ENCODE measurements around the gene EBNA1BP2.

DNA sequence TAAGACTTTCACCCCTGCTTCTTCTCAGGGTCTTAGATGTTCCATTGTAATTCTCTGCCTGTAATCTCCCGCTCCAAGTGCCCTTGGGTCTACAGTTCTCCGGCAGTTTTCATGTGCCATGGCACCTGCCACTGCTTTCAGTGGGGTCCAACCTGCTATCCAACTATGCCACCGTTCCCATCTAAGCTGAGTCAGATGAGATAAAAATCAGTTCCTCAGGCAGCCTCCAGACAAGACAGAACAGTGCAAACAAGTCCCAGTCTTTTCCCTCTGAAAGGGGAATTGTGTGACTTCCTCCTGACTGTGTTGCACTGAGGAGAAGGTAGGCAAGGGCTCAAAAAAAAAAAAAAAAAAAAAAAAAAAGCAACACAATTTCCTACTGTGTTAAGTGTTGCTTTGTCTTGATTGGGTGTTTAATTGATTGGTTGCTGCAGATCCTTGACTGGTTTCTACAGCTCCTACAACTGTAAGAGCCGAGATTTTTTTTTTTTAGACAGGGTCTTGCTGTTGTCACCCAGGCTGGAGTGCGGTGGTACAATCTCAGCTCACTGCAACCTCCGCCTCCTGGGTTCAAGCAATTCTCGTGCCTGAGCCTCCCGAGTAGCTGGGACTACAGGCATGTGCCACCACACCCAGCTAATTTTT, 50.7 kb downstream of the EBNA1BP2 start:
- TF ChIP-seq, protein P1, sequence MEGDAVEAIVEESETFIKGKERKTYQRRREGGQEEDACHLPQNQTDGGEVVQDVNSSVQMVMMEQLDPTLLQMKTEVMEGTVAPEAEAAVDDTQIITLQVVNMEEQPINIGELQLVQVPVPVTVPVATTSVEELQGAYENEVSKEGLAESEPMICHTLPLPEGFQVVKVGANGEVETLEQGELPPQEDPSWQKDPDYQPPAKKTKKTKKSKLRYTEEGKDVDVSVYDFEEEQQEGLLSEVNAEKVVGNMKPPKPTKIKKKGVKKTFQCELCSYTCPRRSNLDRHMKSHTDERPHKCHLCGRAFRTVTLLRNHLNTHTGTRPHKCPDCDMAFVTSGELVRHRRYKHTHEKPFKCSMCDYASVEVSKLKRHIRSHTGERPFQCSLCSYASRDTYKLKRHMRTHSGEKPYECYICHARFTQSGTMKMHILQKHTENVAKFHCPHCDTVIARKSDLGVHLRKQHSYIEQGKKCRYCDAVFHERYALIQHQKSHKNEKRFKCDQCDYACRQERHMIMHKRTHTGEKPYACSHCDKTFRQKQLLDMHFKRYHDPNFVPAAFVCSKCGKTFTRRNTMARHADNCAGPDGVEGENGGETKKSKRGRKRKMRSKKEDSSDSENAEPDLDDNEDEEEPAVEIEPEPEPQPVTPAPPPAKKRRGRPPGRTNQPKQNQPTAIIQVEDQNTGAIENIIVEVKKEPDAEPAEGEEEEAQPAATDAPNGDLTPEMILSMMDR (conservative IDR thresholded peaks at IDR 0.05; ENCODE audit: low read length) = no peak
- TF ChIP-seq EZH2phosphoT487 (IDR thresholded peaks at IDR 0.05; ENCODE audit: borderline replicate concordance) = no peak

Measured in Loucy (cell line).